ENCODE measurements around the gene PRRT2. TPM values are rescaled to one million over a fixed set of nuclear protein-coding genes. Genes with fewer than 3 reads are reported as not detected.

Gene PRRT2
- total RNA-seq, 1 experiment from 2014 or later = 1.8 TPM

DNA sequence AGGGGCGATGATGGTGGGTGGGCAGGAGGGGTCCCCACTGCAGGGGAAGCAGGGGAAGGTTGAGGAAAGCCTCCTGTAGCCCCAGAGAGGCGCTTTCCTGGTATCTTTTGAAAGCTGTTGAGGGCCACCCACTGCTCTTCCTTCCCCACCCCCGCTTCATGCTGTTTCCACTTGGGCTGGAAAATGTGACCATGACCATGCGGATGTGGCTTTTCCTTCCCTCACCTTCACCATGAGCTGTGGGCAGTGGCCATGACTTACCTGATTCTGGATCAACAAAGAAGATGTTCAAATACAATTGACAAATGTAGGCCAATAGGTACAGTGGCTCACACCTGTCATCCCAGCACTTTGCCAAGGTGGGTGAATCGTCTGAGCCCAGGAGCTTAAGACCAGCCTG, 22.1 kb downstream of the PRRT2 start:
- no peaks in the 10 kb centered on the region for H3K9me3 Mint-ChIP-seq (ENCODE audit: low read depth, unreplicated experiment)
- H3K4me1 Mint-ChIP-seq (ENCODE audit: low read depth, unreplicated experiment) = no peaks in the 10 kb centered on the region
- H3K27me3 Mint-ChIP-seq (ENCODE audit: unreplicated experiment) = no peaks in the 10 kb centered on the region
- TF ChIP-seq, protein P1, sequence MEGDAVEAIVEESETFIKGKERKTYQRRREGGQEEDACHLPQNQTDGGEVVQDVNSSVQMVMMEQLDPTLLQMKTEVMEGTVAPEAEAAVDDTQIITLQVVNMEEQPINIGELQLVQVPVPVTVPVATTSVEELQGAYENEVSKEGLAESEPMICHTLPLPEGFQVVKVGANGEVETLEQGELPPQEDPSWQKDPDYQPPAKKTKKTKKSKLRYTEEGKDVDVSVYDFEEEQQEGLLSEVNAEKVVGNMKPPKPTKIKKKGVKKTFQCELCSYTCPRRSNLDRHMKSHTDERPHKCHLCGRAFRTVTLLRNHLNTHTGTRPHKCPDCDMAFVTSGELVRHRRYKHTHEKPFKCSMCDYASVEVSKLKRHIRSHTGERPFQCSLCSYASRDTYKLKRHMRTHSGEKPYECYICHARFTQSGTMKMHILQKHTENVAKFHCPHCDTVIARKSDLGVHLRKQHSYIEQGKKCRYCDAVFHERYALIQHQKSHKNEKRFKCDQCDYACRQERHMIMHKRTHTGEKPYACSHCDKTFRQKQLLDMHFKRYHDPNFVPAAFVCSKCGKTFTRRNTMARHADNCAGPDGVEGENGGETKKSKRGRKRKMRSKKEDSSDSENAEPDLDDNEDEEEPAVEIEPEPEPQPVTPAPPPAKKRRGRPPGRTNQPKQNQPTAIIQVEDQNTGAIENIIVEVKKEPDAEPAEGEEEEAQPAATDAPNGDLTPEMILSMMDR (IDR thresholded peaks at IDR 0.05; ENCODE audit: unreplicated experiment) = no peak
- H3K4me3 Mint-ChIP-seq (ENCODE audit: low read depth, unreplicated experiment) = no peak overlapping the region
- DNase-seq = no peak
- intact Hi-C loops (cut with micrococcal nuclease; ENCODE audit: unreplicated experiment) = no loop called here
- CTCF ChIA-PET = interaction anchor here (0.6 to 1.2 kb wide), 2 partner anchors 14 to 214 kb away, joined by 3 to 4 read pairs; no protein-coding TSS in a partner anchor
- H3K36me3 Mint-ChIP-seq (ENCODE audit: insufficient read depth, unreplicated experiment) = peaks cover 67% of the 10 kb centered on the region
- no peak overlapping the region for H3K27ac Mint-ChIP-seq (ENCODE audit: unreplicated experiment)
- BruUV-seq (replicated peaks) = no TSS peak

DNA sequence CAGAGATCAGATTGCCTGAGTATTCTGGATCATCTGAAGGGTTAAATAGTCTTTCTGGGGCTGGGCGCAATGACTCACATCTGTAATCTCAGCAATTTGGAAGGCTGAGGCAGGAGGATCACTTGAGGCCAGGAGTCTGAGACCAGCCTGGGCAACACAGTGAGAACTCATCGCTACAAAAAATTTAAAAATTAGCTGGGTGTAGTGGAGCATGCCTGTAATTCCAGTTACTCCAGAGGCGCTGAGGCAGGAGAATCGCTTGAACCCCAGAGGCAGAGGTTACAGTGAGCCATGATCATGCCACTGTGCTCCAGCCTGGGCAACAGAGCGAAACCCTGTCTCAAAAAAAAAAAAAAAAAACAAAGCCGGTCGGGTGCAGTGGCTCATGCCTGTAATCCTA, 23.9 kb downstream of the PRRT2 start:
- Mint-ChIP-seq H3K9me3 (ENCODE audit: low read depth, unreplicated experiment) (no peaks in the 10 kb centered on the region), H3K27me3 (ENCODE audit: unreplicated experiment) (no peaks in the 10 kb centered on the region), H3K27ac (ENCODE audit: unreplicated experiment) (no peak overlapping the region), H3K36me3 (ENCODE audit: insufficient read depth, unreplicated experiment) (peaks cover 80% of the 10 kb centered on the region), H3K4me3 (ENCODE audit: low read depth, unreplicated experiment) (no peak overlapping the region), H3K4me1 (ENCODE audit: low read depth, unreplicated experiment) (no peaks in the 10 kb centered on the region)
- no TSS peak for BruUV-seq (replicated peaks)
- intact Hi-C loops (cut with micrococcal nuclease; ENCODE audit: unreplicated experiment) = no loop called here
- CTCF ChIA-PET = interaction anchor here (0.7 to 1.1 kb wide), 3 partner anchors 9 to 109 kb away, joined by 3 to 4 read pairs (median 3); no protein-coding TSS in a partner anchor
- TF ChIP-seq, protein P1 (IDR thresholded peaks at IDR 0.05; ENCODE audit: unreplicated experiment) = no peak
- no peak for DNase-seq

DNA sequence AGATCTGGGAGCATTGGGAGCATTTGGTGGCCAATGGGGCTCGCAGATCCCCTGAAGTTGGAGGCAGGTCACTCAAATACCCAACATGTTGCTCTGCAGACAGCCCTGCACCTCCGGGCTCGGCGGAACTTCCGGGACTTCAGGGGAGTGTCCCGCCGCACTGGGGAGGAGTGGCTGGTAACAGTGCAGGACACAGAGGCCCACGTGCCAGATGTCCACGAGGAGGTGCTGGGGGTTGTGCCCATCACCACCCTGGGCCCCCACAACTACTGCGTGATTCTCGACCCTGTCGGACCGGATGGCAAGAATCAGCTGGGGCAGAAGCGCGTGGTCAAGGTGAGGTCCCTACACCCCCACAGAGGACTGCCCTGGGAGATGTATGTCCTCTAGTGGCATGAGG, 24.6 kb downstream of the PRRT2 start:
- BruUV-seq (replicated peaks) = no TSS peak
- intact Hi-C loops (cut with micrococcal nuclease; ENCODE audit: unreplicated experiment) = no loop called here
- H3K9me3 Mint-ChIP-seq (ENCODE audit: low read depth, unreplicated experiment) = no peaks in the 10 kb centered on the region
- H3K36me3 Mint-ChIP-seq (ENCODE audit: insufficient read depth, unreplicated experiment) = peaks cover 79% of the 10 kb centered on the region
- no peak overlapping the region for H3K4me3 Mint-ChIP-seq (ENCODE audit: low read depth, unreplicated experiment)
- H3K27ac Mint-ChIP-seq (ENCODE audit: unreplicated experiment) = no peak overlapping the region
- DNase-seq = no peak
- no peaks in the 10 kb centered on the region for H3K4me1 Mint-ChIP-seq (ENCODE audit: low read depth, unreplicated experiment)
- TF ChIP-seq, protein P1 (IDR thresholded peaks at IDR 0.05; ENCODE audit: unreplicated experiment) = no peak
- CTCF ChIA-PET = interaction anchor here (1.1 kb wide), 1 partner anchor 12 kb away, joined by 3 read pairs; no protein-coding TSS in a partner anchor
- H3K27me3 Mint-ChIP-seq (ENCODE audit: unreplicated experiment) = no peaks in the 10 kb centered on the region

- TF ChIP-seq, protein P1 (IDR thresholded peaks at IDR 0.05; ENCODE audit: unreplicated experiment) = no peak
- no TSS peak for BruUV-seq (replicated peaks)
- H3K27ac Mint-ChIP-seq (ENCODE audit: unreplicated experiment) = no peak overlapping the region
- no peaks in the 10 kb centered on the region for H3K9me3 Mint-ChIP-seq (ENCODE audit: low read depth, unreplicated experiment)
- no peak for DNase-seq
- no peaks in the 10 kb centered on the region for H3K4me1 Mint-ChIP-seq (ENCODE audit: low read depth, unreplicated experiment)
- no peaks in the 10 kb centered on the region for H3K27me3 Mint-ChIP-seq (ENCODE audit: unreplicated experiment)
- CTCF ChIA-PET = interaction anchor here (0.9 to 1.4 kb wide), 2 partner anchors 10 to 21 kb away, joined by 4 read pairs; partner anchors contain the start of gene PAGR1
- H3K4me3 Mint-ChIP-seq (ENCODE audit: low read depth, unreplicated experiment) = no peak overlapping the region
- peaks cover 76% of the 10 kb centered on the region for H3K36me3 Mint-ChIP-seq (ENCODE audit: insufficient read depth, unreplicated experiment)
- intact Hi-C loops (cut with micrococcal nuclease; ENCODE audit: unreplicated experiment) = no loop called here
Observed at GRCh38 chr16:29837841-29838240, 25.8 kb downstream of the PRRT2 start.
